Stimulated activated CD8-positive, alpha-beta memory T cell treated with anti-CD3 and anti-CD28 coated beads, Interleukin-15, amount 100 ng/mL, for 24 hours (primary cell): ENCODE measurements around the gene EN1.

Source experiments
- DNase-seq: peaks from one replicate; pipeline ENCODE4 v3.0.0-alpha.2; 2020; ENCODE audit warnings: low read depth

The EN1 gene

DNA sequence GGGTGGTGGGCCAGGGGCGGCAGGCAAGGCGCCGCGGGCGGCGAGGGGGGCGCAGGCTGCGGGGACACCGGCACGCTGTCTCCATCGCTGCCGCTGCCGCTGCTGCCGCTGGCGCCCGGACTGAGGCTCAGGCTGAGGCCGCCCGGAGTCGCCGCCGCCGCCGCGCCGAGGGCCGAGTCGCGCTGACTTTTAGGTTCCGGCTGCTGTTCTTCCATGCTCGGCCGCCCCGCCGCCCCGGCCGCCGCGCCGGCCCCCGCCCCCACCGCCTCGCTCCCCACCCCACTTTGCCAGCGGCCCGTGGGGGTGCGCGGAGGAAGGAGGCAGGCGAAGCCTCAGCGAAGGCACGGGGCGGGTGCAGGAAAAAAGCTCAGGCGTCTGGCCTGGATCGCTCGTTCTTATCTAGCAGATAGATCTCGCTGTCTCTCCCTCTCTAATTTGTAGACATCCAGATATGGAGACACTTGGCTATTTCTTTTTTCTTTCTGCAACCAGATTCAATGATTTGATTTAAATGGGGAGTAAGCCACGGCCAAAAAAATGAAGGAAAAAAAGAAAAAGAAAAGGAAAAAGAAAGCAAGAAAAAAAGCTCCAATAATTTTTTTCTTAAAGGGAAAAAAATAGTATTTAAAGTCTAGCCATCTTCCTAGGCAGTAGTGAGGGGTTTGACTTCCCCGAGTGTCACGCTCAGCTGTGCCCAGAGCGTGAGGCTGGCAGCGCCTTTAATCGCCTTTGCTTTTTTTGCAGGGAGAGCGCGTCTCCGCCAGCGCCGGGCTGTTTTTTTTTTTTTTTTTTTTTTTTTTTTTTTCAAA lies at the start of gene EN1:
TSS of gene EN1 (minus strand) at position 696 of the 809 bp plus-strand sequence. CDS start at position 215, 481 bp downstream.
- no peak for DNase-seq

DNA sequence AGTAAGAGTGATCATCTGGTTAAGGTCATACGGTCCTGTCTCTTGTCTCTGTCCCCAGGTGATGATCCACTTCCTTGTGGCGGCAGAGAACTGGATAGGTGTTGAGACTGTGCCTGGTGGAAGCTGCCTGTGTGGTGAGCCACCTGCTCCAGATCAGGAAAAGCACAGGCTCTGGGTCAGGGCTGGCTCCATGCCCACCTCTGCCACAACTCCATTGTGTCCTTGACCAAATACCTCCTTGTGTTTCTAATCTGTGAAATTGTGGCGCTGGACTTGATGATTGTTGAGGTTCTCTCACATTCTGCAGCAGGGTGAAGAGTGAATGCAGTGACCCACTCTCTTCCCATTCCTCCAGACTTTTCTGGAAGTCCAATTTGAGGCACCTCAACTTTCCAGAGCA lies 45.7 kb upstream of the EN1 start:
- DNase-seq = no peak

DNA sequence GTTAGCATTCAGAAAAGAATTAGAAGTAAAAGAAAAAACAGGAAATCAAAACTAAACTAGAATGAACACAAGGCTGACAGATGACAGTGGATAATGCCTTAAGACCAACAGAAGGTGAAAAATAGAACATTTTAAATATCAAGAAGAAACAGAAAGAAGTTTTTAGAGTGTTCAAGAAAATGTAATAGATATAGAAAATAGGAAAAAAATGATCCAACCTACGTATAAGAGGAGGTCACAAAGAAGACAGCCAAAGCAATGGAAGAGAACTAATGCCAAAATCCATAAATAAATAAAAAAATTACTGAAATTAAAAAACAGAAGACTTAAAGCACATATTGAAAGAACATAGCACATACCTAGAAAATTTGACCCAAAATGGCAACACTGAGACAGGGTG lies 42.5 kb upstream of the EN1 start:
- no peak for DNase-seq

DNA sequence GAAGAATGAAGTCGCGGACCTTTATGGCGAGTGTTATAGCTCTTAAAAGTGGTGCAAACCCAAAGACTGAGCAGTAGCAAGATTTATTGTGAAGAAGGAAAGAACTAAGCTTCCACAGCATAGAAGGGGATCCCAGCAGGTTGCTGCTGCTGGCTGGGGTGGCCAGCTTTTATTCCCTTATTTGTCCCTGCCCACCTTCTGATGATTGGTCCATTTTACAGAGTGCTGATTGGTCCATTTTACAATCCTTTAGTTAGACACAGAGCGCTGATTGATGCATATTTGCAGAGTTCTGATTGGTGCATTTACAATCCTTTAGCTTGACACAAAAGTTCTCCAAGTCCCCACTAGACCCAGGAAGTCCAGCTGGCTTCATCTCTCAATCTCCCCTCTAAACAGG lies 36.3 kb upstream of the EN1 start:
- DNase-seq = no peak

DNA sequence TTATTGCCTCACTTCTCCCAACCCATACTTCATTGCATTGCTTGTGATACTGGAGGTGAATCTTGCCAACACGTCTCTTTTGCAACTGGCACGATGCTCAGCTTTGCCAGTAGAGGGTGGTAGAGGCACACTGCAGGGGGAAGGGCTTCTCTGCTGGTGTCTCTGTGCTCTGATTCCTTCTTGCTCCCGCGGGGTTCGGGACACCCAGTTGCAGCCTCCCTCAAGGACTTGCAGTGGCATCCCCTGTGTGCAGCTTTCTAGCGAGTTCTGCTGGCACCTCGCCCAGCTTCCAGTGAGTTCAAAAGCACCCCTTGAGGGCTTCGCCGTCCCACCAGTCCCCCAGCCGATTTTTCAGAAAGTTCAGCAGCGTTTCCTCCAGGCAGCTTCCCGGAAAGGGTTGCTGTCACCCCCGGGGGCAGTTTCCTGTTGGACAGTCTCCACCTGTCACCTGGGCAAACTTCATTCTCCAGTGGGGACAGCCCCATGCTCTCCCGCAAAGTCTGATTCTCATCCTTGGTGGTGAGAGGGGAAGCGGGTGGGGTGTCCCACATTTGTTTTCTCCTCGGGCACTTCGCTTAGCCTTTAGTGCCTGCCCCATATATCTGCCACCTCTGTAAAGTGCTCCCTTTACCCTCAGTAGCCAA lies 35.4 kb upstream of the EN1 start:
- DNase-seq = peak; percentile 5

DNA sequence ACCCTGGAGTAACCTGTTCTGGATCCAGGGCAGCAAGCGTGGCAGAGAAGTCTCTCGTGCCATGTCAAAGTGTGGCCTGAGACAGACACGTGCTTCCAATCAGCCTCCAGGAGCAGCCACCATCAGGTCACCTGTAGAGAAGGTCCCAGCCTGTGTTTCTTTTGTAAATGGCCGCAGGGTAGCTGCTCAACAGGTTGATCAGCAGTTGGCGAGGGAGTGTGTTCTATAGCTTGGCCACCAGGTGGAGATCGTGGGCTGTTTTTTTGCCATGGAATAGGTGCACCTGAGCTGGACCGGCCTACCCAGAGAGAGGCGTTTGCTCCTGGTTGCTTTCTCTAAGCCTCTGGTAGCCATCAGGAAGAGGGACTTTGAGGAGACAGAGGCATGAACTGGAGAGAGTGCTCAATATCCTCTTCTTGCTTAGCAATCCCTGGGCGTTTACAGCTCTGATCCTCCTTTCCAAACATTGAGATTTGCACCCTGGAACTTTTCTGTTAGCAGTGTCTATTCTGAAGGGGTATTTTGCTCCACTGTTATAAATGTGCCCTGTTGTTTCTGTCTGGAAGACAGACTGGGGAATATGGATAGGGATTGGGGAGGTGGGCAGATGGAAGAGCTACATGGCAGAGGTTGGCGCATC lies 34.2 kb upstream of the EN1 start:
- DNase-seq = peak; percentile 37

DNA sequence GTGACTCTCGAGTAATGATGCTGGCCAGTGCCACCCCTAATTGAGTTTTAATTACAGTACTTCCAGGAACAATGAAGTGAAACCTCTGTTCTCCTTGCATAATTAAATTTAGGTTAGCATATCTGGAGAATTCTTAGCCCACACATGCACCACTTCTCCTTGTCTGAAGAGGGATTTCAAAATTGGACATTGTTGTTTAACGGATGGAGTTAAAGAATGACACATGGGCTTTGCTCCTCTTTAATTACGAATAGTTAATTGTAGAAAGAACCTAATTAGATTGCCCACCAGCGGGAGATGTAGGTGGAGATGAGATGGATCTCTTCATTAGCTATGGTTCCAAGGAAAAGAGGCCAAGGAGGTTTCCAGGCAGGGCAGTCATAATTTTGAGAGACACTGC lies 33.1 kb upstream of the EN1 start:
- no peak for DNase-seq

DNA sequence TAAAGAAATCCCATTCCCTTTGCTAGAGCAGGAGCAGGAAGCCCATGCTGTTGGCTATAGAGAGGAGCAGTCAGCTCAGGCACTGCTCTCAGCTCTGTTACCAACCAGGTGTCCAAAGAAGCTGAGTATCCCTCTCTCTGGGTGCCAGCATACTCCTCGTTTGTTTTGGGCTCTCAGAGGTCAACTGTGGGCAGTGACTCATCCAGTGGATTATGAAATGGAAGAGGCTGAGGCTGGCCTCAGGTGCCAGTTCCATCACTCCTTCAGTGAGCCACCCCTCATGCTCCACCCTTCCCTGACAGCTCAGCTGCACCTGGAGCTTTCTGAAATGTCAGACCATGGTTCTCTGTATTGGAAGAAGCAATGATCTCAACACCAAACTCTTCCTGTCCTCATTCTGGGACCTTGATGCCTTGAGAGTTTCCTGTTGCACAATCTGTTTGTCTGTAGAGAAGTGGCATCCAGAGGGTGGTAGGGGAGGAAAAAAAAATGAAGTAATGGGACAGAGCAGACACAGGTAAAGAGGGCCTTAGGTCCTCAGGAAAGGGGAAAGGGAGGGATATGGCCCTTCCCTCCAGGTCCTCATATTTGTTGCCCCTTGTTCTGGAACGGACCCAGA lies 31.2 kb upstream of the EN1 start:
- DNase-seq = no peak

DNA sequence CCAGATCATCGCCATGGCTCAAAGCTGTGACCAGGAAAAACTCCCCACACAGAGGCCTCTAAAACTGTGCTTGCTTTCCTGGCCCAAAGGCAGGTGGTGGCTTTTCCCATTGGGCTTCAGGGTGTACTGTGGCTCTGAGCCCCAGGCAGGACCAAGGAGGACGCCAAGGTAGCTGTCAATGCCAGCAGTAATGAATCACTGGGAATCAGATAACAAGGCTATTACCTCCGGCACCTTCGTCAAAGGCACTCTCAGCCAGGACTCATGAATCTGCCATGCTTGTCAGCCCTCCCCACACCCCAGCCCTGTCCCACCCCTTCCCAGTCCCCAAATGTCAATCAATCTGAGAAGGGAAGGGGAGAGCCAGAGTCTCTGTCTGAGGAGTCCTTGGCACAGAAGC lies 27.9 kb upstream of the EN1 start:
- no peak for DNase-seq

DNA sequence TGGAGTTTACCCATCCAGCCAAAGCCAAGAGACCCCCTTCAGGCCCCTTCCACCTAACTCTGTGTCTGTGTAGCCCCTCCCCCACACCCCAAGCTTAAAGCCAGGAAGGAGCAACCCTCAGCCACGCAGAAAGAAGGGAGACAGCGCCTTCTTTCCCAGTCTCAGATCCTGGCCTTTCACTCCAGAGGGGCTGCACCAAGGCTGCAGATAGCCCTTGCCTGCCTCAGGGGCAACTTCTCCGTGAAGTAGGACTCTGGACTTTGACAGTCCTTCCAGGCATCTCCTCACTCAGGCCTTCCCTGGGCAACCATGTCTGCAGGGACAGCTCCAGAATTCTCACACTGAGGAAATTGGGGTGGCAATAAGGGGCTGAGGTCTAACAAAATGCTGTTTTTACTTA lies 26.9 kb upstream of the EN1 start:
- no peak for DNase-seq

DNA sequence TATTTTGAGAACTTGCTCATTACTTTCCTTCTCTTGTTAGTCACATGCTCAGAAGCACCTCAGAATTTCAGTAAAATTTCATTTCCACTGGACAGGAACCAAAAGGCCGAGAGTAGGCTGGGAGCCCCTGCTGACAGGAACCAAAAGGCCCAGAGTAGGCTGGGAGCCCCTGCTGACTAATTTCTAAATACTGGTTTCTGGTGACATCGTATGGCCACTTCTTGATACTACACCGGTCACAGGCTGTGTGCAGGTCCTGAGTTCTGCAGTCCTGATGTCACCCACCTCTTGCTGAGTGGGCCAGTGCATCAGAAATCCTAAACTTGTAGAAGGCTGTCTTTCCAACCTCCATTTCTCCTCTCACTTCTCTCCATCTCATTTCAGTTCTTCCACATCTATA lies 17.7 kb upstream of the EN1 start:
- no peak for DNase-seq

DNA sequence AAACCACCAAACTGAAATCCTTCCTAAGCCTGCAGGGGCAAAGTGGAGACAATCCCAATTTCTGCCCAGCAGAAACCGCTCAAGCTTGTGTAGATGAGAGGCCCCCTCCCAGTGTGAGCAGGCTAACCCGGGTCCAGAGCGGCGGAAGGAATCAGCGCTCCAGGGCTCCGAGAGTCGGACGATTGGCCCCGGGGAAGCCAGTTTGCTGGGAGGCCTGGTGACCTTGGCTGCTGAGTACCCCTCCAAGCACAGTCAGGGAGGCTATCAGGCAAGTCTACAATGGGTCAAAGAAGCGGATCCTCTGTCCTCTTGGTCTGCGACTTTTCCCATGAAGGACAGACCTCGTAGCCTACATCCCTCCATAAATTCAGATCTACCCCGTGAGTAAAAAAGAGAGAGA lies 16.8 kb upstream of the EN1 start:
- no peak for DNase-seq

DNA sequence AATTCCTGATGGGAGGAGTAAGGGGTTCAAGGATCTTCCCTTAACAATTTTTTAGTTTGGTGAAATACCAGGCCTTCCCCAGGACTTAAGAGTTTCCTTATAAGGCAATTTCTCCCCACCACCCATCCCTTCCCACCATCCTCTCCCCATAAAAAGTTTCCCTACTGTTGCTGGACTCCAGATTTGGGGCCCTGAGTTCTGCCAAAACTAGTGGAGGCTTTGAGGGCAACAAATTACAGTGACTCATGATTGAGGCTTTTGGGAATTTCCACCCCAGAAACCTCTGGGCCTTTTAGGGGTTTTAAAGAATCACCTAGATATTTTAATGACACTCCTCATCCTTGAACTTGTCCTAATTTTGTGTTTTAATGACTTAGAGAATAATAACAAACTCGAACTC lies 14.3 kb upstream of the EN1 start:
- no peak for DNase-seq

DNA sequence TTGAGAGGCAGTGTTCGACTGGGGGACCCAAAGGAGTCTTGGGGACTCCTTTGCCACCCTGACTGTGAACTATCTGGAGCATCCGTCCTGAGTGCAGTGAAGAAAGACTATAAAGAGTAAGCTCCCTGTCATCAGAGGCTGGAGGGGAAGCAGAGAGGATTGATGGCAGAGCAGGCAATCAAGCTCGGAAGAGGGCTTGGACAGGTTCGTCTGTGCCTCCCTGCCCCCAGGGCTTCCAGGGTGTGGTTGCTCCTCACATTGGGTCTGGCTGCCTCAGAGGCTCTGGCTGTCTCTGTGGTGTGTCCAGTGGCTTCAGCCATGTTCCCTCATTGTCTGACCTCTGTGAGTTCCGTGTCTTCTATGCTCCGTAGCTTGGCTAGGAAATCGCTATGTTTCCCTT lies 13.8 kb upstream of the EN1 start:
- DNase-seq = no peak

DNA sequence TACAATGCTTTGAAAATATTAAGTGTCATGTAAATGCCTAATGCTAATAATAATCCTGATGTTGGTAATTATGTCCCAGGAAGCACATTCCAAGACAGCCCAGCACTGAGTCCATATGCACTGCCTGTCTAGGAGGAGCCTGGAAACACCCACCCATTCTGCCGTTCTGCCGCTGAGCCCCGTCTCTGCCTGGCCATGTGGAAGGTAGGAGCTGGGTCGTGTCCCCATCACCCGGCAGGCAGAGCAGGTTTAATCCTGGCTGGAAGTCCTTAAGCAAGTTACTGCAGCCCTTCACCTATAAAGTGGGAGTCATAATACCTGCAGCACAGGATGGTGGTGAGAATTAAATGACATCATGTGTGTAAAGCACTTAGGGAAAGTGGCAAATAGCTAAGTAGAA lies 13.1 kb upstream of the EN1 start:
- DNase-seq = no peak

DNA sequence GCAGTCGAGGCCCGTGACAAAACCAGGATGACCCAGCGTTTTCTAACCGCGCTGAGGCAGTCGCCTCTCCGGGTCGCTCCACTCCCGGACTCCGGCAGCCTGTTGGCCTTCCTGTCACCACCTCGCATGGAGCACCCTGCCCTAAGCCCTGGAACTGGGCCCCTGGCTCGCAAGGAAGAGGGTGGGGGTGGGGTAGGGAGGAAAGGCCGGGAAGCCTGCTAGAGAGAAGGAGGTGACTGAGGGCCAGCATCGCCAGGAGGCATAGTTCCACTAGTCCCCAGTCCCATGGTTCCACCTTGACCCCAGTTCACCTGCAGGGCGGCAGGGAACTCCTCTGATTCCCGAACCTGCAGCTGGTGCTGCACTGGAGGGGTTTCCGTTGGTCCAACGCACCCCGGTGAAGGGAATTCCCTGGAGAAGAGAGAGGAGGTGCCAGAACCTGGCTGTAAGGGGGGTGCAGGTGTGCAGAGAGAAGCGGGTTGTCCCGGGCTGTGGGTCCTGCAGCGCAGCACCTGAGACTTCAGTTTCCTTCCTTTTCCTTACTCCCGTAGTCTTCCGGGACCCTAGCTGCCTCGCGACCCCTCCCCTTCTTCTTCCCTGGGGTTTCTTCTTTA lies 11.8 kb upstream of the EN1 start:
- DNase-seq = no peak

DNA sequence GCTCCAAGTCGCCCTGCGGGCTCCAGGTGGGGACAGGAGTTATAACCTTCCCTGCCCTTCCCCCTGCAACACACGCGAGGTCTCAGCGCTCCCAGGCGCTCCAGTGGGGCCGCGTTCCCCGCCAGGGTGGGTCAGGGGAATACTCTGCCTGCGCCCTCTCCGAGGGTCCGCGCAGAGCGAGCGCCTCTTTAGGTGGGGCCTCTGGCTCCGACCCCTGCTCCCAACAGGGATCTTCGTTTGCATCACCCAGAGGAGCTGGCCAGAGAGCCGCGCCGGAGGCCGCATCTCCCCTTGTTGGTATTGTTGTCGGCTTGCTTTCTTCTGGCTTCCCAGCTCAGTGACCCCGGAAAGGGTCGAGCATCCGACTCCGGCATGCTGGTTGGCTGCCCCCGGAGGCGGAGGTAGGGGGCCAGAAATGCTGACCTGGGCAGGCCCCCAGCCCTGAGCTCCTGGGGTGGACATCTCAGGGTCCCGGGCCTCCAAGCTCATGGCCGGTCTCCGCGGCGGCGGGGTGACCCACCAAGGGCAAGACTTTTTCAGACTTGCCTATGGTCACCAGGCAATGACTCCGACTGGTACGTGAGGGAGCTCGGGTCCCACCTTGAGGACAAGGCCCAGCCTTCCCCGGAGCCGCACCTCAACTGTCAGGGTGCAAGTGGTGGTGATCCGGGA lies 11.2 kb upstream of the EN1 start:
- DNase-seq = no peak

DNA sequence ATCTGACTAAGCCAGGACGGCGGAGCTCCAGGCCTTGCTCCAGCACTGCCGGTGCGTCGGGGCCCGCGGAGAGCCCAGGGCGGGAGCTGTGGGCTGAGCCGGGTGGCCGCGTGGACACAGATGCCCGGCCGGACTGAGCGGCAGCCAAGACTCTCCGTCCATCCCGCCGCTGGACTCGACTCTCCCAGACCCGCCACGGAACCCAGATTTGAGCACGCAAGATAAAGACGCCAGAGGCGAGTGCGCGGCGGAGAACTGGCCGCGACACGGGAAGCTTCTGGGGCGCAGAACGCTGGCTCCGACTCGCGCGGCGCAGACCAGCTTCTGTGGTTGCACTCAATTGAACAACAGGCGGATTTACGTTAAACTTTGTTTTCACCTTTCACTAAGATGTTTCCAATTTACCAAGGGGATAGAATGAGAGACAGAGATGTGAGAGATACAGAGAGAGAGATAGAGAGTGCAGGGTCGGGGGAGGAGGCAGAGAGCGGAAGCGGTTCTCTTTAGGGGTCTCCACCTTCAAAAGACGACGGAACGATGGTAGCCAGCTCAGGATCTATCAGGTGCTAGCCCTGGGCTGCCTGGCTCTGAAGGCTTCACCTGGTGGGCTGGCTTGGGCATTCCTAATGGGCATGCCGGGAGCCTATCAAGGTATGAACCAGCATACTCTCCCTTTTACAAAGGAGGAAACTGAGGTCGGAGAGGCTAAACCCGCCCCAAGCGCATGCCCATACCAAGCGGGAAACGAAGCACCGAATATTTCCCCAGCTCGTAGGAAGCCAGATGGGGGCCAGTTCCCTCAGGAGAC lies 10.4 kb upstream of the EN1 start:
- no peak for DNase-seq

DNA sequence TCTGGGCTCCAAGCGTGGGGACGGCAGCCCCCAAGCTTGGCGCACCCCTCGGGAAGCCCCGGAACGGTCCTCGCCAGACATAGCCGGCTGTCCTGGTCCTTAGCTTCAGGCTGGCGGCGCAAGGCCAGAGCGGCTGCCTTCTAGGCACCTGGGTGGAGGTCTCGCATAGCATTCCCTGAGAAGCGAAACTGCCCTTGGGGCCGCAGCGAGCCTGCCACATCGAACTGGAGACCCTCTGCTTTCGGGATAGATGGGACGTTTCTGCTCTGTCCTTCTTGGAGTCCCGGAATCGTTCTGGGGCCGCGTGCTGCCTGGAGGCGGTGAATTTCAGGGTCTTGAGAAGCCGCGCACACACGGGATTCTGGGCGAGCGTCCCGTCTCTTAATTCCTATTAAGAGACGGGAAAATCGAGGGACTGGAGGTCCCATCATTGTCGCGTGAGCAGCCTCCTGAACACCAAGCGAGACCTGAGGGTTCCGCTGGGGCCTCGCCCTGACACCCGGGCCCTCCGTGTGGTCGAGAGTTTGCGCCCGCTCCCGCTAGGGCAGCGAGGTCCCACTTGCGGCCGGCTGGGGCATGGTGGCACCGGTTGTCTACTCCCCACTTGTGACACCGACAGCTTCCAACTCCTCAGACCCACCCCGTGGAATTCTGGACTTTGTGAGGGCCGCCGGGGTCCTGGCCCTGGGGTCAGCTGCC lies 9.7 kb upstream of the EN1 start:
- no peak for DNase-seq

DNA sequence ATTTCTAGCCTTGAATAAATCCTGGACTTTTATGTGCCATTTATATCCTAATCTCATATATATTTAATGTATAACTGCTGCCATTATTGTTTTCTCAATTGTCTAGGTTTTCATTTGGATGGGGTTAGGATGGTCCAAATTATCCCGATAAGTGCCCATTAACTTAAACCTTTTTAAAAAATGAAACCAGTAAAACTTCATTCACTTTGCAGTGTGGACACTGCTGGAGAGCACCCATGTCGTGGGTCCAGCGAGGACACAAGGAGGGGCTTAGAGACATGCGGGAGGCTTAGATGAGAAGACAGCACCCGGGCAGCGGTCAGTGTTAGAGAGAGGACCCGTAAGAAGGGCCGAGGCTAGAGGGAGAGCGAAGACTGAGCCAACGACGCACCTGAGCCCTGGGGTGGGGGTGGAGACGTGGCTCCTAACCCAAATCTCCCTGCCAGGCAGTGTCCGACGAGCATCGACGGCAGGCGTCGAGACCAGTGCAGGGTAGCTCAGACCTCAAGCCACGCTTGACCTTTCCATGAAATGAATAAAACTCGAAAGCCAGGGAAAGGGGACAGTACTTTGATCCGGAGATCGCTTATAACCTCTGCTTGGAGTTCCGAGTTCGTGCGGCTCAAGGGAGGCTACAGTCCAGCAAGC lies 9.0 kb upstream of the EN1 start:
- DNase-seq = no peak
